K562 treated with DMSO at 1 percent for 12 hours (cell line): ENCODE data around the gene KCNQ5. TPM values are rescaled to one million over a fixed set of nuclear protein-coding genes. Genes with fewer than 3 reads are reported as not detected.

Source experiments
- total RNA-seq: library from RNA; unstranded; fragments of 300-600 nt; gene quantifications from 2 replicates; pipeline ENCODE4 v1.2.3, GENCODE V29; 2022; ENCODE audit not compliant: insufficient read depth

KCNQ5 gene
- 0.17 and 0.42 TPM in 2 replicates for total RNA-seq

DNA sequence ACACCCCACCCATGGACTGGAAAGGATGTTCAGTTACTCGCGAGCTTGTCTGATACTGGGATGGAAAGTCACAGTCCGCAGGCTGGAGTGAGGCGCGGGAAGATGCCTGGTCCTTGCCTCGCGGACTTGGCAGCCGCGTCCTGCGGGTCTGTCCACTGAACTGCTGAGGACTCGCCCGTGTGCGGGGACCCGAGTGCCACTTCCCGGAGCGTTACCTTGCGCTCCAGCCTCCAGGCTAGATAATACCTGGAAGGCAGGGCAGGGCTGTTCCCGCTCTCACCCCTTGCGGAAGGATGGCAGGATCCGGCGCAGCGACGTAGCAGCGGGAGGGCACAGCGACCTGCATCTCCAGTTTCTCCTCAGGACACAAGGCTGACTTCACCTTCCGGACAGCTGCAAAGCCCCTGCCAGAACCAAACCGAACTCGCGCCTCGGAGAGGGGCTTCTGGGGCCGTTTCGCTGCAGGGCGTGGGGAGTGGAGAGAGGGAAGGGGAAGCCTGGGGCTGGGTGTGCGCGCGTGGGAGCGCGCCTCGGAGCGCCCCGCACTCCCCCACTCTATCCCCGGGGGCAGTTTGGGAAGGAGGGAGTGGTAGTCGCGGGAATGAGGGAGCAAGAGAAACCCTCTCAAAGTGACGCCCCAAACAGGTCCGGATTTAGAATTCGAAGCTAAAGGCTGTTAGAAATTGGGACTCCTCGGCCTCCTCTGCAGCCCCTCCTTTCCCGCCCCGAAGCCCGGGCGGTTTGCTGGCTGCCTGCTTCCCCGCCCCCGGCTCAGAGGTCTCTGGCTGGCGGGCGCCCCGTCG, at the start of gene KCNQ5:
TSS of gene KCNQ5 (plus strand) at position 774 of the 803 bp plus-strand sequence.

DNA sequence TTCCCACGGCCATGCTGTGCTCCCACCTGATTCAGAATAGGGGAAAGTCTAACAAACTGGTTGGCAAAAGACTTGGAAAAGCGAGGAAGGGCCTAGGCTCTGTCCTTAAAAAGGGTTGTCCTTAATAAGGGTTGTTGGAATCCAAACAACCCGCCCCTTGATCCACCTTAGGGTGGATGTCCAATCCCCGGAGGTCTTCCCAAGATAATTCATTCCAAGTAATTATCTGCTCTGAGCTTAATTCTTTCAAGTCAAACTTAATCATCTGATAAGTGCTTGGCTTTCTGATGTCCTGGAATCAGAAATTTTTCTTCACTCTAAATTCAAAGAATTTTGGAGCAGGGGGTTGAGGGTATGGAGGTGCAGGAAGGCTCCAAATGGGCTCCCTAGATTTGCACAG, 603.5 kb downstream of the KCNQ5 start, which contains the start of gene KHDC1L:
TSS of gene KHDC1L (minus strand) at position 101 of the 400 bp plus-strand sequence. CDS start at position 13, 88 bp downstream.

